ENCODE measurements around the gene TMCC2.

DNA sequence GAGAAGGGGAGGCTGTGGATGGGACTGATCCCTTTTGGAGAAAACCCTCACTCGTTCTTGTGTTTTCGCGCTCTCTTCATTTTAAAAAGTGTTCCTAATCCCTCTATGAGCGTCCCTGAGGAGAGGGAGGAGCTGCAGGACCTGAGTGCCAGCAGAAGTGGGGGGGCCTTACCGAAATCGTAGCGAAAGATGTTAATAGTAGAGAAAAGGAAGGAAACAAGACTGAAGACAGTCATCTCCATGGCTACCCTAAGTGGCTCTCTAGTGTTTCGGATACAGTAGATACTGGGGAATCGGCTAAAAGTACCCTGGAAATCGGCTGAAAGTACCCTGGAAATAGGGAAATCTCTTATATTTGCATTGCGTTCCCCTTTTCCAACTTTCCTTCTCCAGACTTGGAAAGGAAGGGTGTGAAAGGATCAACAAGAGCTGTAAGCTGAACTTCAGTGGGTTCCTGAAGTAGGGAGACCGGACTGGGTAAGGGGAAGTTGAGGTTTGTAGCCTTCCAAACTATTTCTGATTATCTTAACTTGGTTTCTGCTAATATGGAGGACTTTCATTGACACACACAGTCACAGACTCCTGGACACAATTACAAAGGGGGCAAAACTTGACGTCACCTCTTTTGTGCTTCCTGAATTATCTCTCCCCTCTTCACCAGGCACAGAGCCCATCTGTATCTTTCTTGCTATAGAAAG is 15.8 kb upstream of the TMCC2 start:
- no peak for TF ChIP-seq EZH2 (IDR thresholded peaks at IDR 0.05; ENCODE audit: borderline replicate concordance, low read depth, low read length, poor library complexity, severe bottlenecking)
- TF ChIP-seq, protein P1, sequence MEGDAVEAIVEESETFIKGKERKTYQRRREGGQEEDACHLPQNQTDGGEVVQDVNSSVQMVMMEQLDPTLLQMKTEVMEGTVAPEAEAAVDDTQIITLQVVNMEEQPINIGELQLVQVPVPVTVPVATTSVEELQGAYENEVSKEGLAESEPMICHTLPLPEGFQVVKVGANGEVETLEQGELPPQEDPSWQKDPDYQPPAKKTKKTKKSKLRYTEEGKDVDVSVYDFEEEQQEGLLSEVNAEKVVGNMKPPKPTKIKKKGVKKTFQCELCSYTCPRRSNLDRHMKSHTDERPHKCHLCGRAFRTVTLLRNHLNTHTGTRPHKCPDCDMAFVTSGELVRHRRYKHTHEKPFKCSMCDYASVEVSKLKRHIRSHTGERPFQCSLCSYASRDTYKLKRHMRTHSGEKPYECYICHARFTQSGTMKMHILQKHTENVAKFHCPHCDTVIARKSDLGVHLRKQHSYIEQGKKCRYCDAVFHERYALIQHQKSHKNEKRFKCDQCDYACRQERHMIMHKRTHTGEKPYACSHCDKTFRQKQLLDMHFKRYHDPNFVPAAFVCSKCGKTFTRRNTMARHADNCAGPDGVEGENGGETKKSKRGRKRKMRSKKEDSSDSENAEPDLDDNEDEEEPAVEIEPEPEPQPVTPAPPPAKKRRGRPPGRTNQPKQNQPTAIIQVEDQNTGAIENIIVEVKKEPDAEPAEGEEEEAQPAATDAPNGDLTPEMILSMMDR (conservative IDR thresholded peaks at IDR 0.05; ENCODE audit: low read depth, low read length): no peak

Measured in A673 (cell line).